HepG2 (cell line): ENCODE measurements around the gene DSTN. TPM values are rescaled to one million over a fixed set of nuclear protein-coding genes. Genes with fewer than 3 reads are reported as not detected.

Experiments used
- CENPT ChIP-seq: sonication (generic); formaldehyde crosslinking; IDR thresholded peaks from 2 replicates; pipeline ENCODE4 v1.8.0; 2022; ENCODE audit warnings: low read depth, mild to moderate bottlenecking, moderate library complexity, missing genetic modification reagents
- EEA1 ChIP-seq: sonication (generic); formaldehyde crosslinking; IDR thresholded peaks from 2 replicates; pipeline ENCODE4 v1.5.1; 2020; ENCODE audit warnings: mild to moderate bottlenecking, missing genetic modification reagents, borderline replicate concordance
- GABPA ChIP-seq, 2 experiments: IDR thresholded peaks; 2 replicates each; pipeline ENCODE4 v1.6.1; 2011 to 2016; ENCODE audit warnings: low read depth in 2 of 2, low read length in 1 of 2, missing biosample characterization in 1 of 2, missing genetic modification characterization in 1 of 2
- HMGA1 ChIP-seq: sonication (generic); formaldehyde crosslinking; conservative IDR thresholded peaks from 2 replicates; pipeline ENCODE4 v1.4.0; 2020; ENCODE audit warnings: missing genetic modification reagents
- KAT7 ChIP-seq: IDR thresholded peaks from 2 replicates; pipeline ENCODE4 v1.6.1; 2018; ENCODE audit warnings: borderline replicate concordance, missing compliant biosample characterization
- KMT2A ChIP-seq: sonication (generic); formaldehyde crosslinking; IDR thresholded peaks from 2 replicates; pipeline ENCODE4 v1.4.0; 2020; ENCODE audit warnings: missing genetic modification reagents
- NRL ChIP-seq: sonication (generic); formaldehyde crosslinking; IDR thresholded peaks from 2 replicates; pipeline ENCODE4 v1.5.0; 2020; ENCODE audit warnings: missing genetic modification reagents, mild to moderate bottlenecking, moderate library complexity, borderline replicate concordance
- SIN3B ChIP-seq: fragments of 150-350 bp; IDR thresholded peaks from 2 replicates; pipeline ENCODE4 v1.6.1; 2014; ENCODE audit warnings: low read length
- SRF ChIP-seq: IDR thresholded peaks from 2 replicates; pipeline ENCODE4 v1.6.1; 2011; ENCODE audit warnings: mild to moderate bottlenecking, low read depth, low read length, moderate library complexity
- ZBTB21 ChIP-seq: sonication (generic); formaldehyde crosslinking; IDR thresholded peaks from 2 replicates; pipeline ENCODE4 v1.4.0; 2020; ENCODE audit warnings: missing genetic modification reagents
- ZMYM4 ChIP-seq: sonication (generic); formaldehyde crosslinking; IDR thresholded peaks from 2 replicates; pipeline ENCODE4 v1.8.1; 2023; ENCODE audit warnings: mild to moderate bottlenecking, missing genetic modification reagents
- ZNF17 ChIP-seq: sonication (generic); formaldehyde crosslinking; IDR thresholded peaks from 2 replicates; pipeline ENCODE4 v1.5.0; 2020; ENCODE audit warnings: mild to moderate bottlenecking, missing genetic modification reagents
- ZNF343 ChIP-seq: sonication (generic); formaldehyde crosslinking; IDR thresholded peaks from 2 replicates; pipeline ENCODE4 v1.4.0; 2020; ENCODE audit warnings: mild to moderate bottlenecking, missing genetic modification reagents
- ZNF569 ChIP-seq: sonication (generic); formaldehyde crosslinking; IDR thresholded peaks from 2 replicates; pipeline ENCODE4 v1.5.0; 2020; ENCODE audit warnings: mild to moderate bottlenecking, missing genetic modification reagents, moderate library complexity, borderline replicate concordance
- ZNF691 ChIP-seq: sonication (generic); formaldehyde crosslinking; IDR thresholded peaks from 2 replicates; pipeline ENCODE4 v1.4.0; 2020; ENCODE audit warnings: missing genetic modification reagents, low read depth, mild to moderate bottlenecking, borderline replicate concordance
- ZNF781 ChIP-seq: sonication (generic); formaldehyde crosslinking; IDR thresholded peaks from 2 replicates; pipeline ENCODE4 v1.5.1; 2020; ENCODE audit warnings: borderline replicate concordance, mild to moderate bottlenecking, missing genetic modification reagents; ENCODE audit errors: not compliant biosample characterization
- ZSCAN22 ChIP-seq: sonication (generic); formaldehyde crosslinking; IDR thresholded peaks from 2 replicates; pipeline ENCODE4 v1.4.0; 2020; ENCODE audit warnings: mild to moderate bottlenecking, missing genetic modification reagents
- ZSCAN25 ChIP-seq: sonication (generic); formaldehyde crosslinking; IDR thresholded peaks from 2 replicates; pipeline ENCODE4 v1.8.0; 2022; ENCODE audit warnings: mild to moderate bottlenecking, missing genetic modification reagents
- polyA plus RNA-seq, 8 experiments: library from polyadenylated mRNA; depleted of rRNA in 3 of 8; stranded (reverse) in 7 of 8; unstranded in 1 of 8; fragments of >200 nt; fragmentation: Illumina TruSeq in 4 of 8; extraction: Trizol in 4 of 8; gene quantifications; 2 replicates each; pipeline versions ENCODE4 v1.2.1 to v1.2.3, GENCODE V29; 2011 to 2016; ENCODE audit warnings: low read depth in 4 of 8, missing spikeins in 1 of 8, mixed read lengths in 1 of 8; ENCODE audit not compliant: insufficient read depth in 1 of 8
- total RNA-seq, 5 experiments: library from RNA; depleted of rRNA; stranded (reverse); fragments of >200 nt; fragmentation: Illumina TruSeq; extraction: Trizol; gene quantifications; 2 replicates each; pipeline ENCODE4 v1.2.3, GENCODE V29; 2016; ENCODE audit warnings: low read depth in 1 of 5
- TF ChIP-seq, protein P1 (sequence below): sonication (generic); formaldehyde crosslinking; IDR thresholded peaks from 2 replicates; pipeline ENCODE4 v1.9.0; 2021; ENCODE audit warnings: mild to moderate bottlenecking, missing genetic modification reagents
- TF ChIP-seq, protein P2 (sequence below): sonication (generic); formaldehyde crosslinking; IDR thresholded peaks from 2 replicates; pipeline ENCODE4 v1.4.0; 2020; ENCODE audit warnings: missing genetic modification reagents
- TF ChIP-seq, protein P3 (sequence below): sonication (generic); formaldehyde crosslinking; IDR thresholded peaks from 2 replicates; pipeline ENCODE4 v1.4.0; 2020; ENCODE audit warnings: missing genetic modification reagents, borderline replicate concordance

The DSTN gene
- total and polyA plus RNA-seq, 2 of the 13 experiments (the other 11 are each of a cell fraction or from before 2014, with no cell fraction given) = 27.6 to 106 TPM

DNA sequence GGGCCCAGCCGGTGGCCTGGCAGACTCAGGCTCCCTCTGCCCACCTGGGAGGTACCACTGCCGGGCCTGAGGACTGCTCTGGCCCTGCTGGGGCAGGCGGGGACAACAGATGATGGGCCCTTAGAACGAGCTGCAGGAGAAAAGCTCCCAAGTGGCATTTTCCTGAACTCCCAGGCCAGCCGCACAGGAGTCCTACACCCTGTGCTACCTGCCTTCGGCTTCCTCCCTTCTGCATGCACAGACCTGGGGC is 41.3 kb downstream of the DSTN start (continued):
- TF ChIP-seq SIN3B = no peak
- peak; percentile 27; the same call in 1 of the 2 replicates for TF ChIP-seq ZNF691 (CRISPR knock-in tag)
- TF ChIP-seq, protein P1, sequence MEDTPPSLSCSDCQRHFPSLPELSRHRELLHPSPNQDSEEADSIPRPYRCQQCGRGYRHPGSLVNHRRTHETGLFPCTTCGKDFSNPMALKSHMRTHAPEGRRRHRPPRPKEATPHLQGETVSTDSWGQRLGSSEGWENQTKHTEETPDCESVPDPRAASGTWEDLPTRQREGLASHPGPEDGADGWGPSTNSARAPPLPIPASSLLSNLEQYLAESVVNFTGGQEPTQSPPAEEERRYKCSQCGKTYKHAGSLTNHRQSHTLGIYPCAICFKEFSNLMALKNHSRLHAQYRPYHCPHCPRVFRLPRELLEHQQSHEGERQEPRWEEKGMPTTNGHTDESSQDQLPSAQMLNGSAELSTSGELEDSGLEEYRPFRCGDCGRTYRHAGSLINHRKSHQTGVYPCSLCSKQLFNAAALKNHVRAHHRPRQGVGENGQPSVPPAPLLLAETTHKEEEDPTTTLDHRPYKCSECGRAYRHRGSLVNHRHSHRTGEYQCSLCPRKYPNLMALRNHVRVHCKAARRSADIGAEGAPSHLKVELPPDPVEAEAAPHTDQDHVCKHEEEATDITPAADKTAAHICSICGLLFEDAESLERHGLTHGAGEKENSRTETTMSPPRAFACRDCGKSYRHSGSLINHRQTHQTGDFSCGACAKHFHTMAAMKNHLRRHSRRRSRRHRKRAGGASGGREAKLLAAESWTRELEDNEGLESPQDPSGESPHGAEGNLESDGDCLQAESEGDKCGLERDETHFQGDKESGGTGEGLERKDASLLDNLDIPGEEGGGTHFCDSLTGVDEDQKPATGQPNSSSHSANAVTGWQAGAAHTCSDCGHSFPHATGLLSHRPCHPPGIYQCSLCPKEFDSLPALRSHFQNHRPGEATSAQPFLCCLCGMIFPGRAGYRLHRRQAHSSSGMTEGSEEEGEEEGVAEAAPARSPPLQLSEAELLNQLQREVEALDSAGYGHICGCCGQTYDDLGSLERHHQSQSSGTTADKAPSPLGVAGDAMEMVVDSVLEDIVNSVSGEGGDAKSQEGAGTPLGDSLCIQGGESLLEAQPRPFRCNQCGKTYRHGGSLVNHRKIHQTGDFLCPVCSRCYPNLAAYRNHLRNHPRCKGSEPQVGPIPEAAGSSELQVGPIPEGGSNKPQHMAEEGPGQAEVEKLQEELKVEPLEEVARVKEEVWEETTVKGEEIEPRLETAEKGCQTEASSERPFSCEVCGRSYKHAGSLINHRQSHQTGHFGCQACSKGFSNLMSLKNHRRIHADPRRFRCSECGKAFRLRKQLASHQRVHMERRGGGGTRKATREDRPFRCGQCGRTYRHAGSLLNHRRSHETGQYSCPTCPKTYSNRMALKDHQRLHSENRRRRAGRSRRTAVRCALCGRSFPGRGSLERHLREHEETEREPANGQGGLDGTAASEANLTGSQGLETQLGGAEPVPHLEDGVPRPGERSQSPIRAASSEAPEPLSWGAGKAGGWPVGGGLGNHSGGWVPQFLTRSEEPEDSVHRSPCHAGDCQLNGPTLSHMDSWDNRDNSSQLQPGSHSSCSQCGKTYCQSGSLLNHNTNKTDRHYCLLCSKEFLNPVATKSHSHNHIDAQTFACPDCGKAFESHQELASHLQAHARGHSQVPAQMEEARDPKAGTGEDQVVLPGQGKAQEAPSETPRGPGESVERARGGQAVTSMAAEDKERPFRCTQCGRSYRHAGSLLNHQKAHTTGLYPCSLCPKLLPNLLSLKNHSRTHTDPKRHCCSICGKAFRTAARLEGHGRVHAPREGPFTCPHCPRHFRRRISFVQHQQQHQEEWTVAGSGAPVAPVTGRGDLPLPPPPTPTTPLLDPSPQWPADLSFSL (CRISPR knock-in tag) = no peak
- TF ChIP-seq, protein P2, sequence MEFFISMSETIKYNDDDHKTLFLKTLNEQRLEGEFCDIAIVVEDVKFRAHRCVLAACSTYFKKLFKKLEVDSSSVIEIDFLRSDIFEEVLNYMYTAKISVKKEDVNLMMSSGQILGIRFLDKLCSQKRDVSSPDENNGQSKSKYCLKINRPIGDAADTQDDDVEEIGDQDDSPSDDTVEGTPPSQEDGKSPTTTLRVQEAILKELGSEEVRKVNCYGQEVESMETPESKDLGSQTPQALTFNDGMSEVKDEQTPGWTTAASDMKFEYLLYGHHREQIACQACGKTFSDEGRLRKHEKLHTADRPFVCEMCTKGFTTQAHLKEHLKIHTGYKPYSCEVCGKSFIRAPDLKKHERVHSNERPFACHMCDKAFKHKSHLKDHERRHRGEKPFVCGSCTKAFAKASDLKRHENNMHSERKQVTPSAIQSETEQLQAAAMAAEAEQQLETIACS (CRISPR knock-in tag) = no peak
- TF ChIP-seq ZMYM4 = 0 out of 2 replicates have a peak, but pooled peaks have one; percentile 20
- TF ChIP-seq EEA1 (CRISPR knock-in tag) = no peak
- TF ChIP-seq SRF = no peak
- TF ChIP-seq KMT2A (CRISPR knock-in tag) = no peak
- peak; percentile 72; the same call in 1 of the 2 replicates for TF ChIP-seq ZNF343 (CRISPR knock-in tag)
- TF ChIP-seq NRL (CRISPR knock-in tag) = no peak
- no peak for TF ChIP-seq GABPA (IDR thresholded peaks at IDR 0.05; ENCODE audit: low read depth, low read length)
- no peak for TF ChIP-seq GABPA (CRISPR knock-in tag; IDR thresholded peaks at IDR 0.05; ENCODE audit: low read depth)
- no peak for TF ChIP-seq ZNF569 (CRISPR knock-in tag)
- TF ChIP-seq ZSCAN22 (CRISPR knock-in tag) = no peak
- TF ChIP-seq HMGA1 (CRISPR knock-in tag) = no peak
- TF ChIP-seq ZNF781 (CRISPR knock-in tag) = no peak
- no peak for TF ChIP-seq ZSCAN25 (CRISPR knock-in tag)
- TF ChIP-seq CENPT = no peak
- no peak for TF ChIP-seq ZNF17 (CRISPR knock-in tag)
- TF ChIP-seq, protein P3, sequence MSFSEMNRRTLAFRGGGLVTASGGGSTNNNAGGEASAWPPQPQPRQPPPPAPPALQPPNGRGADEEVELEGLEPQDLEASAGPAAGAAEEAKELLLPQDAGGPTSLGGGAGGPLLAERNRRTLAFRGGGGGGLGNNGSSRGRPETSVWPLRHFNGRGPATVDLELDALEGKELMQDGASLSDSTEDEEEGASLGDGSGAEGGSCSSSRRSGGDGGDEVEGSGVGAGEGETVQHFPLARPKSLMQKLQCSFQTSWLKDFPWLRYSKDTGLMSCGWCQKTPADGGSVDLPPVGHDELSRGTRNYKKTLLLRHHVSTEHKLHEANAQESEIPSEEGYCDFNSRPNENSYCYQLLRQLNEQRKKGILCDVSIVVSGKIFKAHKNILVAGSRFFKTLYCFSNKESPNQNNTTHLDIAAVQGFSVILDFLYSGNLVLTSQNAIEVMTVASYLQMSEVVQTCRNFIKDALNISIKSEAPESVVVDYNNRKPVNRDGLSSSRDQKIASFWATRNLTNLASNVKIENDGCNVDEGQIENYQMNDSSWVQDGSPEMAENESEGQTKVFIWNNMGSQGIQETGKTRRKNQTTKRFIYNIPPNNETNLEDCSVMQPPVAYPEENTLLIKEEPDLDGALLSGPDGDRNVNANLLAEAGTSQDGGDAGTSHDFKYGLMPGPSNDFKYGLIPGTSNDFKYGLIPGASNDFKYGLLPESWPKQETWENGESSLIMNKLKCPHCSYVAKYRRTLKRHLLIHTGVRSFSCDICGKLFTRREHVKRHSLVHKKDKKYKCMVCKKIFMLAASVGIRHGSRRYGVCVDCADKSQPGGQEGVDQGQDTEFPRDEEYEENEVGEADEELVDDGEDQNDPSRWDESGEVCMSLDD (CRISPR knock-in tag) = no peak
- TF ChIP-seq ZBTB21 (CRISPR knock-in tag) = no peak
- TF ChIP-seq KAT7 (CRISPR knock-in tag) = no peak
